Stimulated activated CD4-positive, alpha-beta T cell treated with anti-CD3 and anti-CD28 coated beads, Interleukin-2, amount 100 ng/mL, for 4 hours (primary cell): Measurements from ENCODE around the gene SSTR5.

ENCODE experiments used
- DNase-seq: peaks from one replicate; pipeline ENCODE4 v3.0.0-alpha.2; 2020; ENCODE audit warnings: low read depth

Gene SSTR5

DNA sequence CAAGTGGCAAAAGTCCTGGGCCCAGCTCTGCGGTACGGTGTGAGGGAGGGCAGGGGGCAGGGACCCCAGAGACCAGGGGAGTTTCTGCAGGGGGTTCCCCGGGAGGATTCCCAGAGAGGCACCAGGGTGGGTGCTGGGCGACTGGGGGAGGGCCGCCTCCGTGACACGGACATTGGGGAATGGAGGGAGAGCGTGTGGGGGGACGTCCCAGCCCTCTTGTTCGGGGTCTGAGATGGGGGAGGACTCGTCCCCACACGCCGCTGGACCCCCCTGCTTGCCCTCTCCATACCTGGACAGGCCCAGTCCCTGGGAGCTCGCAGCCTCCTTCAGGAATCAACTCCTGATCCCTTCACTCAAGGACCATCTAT lies 49.8 kb downstream of the SSTR5 start:
- DNase-seq: no peak

- no peak for DNase-seq
Measured at GRCh38 chr16:1123525-1124230, 51.1 kb downstream of the SSTR5 start.

DNA sequence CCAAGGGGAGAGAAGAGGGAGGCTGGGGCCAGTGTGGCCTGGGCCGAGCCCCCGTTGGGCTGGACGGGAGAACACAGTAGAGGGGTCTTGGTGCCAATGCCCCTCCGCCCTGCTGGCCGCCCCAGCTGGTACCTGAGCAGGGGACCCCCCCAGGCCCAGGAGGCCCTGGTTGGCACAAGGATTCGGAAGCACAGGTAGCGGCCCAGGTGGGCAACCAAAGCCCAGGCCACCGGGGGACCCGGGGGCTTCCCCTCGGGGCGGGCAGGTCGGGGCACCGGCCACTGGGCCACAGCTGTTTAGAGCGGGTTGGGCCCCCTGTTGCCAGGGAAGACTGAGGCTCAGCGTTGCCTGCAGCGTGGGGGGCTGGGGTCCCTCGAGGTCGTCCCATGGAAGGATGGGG lies 51.7 kb downstream of the SSTR5 start:
- no peak for DNase-seq

DNA sequence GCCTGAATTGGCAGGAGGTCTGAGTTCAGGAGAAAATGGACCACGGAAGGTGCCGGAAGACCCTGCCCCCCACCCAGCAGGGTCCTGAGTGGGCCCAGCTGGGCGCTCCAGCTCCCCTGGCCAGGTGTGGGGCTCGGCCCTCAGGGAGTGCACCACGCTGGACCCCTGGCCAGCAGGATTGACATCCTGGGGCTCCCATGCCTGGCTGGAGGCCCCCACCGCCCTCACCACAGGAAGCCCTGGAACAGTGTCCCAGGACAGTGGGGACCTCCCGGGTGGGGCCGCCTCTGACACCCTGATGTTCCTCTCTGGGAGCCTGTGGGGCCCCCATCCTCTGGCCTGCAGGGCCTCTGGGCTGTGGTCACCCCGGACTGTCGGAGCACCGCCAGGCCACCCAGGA lies 52.2 kb downstream of the SSTR5 start:
- DNase-seq: no peak

DNA sequence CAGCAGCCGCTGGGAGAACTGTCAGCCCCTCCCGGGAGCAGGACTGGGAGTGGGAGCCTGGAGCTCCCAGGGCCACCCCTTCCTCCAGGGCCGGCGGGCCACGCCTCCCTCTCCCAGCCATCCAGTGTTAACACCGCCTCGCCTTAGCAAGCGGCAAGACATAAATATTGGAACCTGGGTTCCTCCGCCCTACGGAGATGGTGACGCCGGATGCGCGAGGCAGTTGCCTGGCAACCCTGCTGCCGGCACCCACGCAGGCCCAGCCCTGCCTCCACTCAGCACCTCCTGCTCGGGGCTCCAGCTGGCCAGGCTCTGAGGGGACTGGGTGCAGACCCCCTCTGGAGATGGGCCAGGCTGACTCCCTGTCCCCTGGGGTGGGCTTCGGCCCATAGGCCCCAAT lies 52.9 kb downstream of the SSTR5 start:
- peak; percentile 17 for DNase-seq

- no peak for DNase-seq
Measured at GRCh38 chr16:1126044-1126443, 53.5 kb downstream of the SSTR5 start.

- DNase-seq: no peak
Measured at GRCh38 chr16:1126586-1126985, 54.0 kb downstream of the SSTR5 start.

GRCh38 chr16:1127101-1127500 lies 54.6 kb downstream of the SSTR5 start:
- DNase-seq: no peak

DNA sequence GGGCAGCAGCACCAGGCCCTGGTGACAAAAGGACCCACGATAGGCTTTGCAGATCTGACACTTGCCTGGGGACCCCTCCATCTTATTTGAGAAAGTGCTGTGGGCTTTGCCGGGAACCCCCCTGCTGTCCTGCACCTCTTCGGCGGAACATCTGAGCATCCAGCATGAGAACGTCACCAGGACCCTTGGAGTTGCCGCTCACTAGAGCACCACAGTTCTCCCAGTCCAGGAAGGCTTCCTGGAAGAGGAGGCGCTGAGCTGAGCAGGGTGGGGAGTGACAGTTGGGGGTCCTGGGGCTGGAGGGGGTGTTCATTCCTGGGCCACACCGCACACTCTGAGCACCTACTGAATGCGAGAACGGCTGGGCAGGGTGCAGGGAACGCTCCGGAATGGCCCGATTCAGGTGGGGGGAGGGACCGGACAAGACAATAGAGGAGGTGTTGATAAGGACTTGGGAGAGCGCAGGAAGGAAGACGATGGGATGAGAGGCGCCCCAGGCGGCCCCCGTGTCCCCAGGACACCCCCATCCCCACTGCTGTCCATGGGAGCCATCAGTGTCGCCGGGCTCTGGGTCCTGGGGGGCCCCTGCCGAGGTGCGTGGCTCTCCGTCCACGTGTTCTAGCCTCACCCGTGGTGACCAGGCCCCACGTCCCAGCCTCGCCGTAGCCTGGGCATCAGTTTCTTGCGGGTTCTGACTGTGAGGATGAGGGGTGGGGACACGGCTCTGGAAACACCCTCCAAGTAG lies 55.6 kb downstream of the SSTR5 start:
- no peak for DNase-seq

- DNase-seq: no peak
Measured at GRCh38 chr16:1129106-1129960, 56.8 kb downstream of the SSTR5 start.

GRCh38 chr16:1130382-1130781 lies 57.8 kb downstream of the SSTR5 start:
- DNase-seq: no peak
